SU-DHL-6 (cell line): ENCODE measurements around the gene JPT1.
"Not testable (repeated sequence)": the region's sequence is repeated elsewhere in the genome, so short reads cannot be mapped to it uniquely, and the experiment has no call there.

Source experiments
- H2AFZ ChIP-seq: fragments of 200-600 bp; sonication (generic); 2 replicates; pipeline ENCODE4 v1.6.1; 2014; ENCODE audit warnings: low read depth, mild to moderate bottlenecking, moderate library complexity, mixed read lengths, antibody characterized with exemption, low read length; ENCODE audit not compliant: severe bottlenecking
- H3F3A ChIP-seq: fragments of 200-600 bp; shearing (Covaris generic); 2 replicates; pipeline ENCODE4 v1.6.0; 2016; ENCODE audit warnings: antibody characterized with exemption, mild to moderate bottlenecking; ENCODE audit not compliant: insufficient read depth
- H3K27ac ChIP-seq: fragments of 200-600 bp; sonication (generic); 2 replicates; pipeline ENCODE4 v1.5.1; 2016; ENCODE audit warnings: low read depth, mild to moderate bottlenecking, low read length, moderate library complexity, mixed read lengths
- H3K27me3 ChIP-seq: fragments of 200-600 bp; sonication (generic), shearing (Covaris generic); 2 replicates; pipeline ENCODE4 v1.6.0; 2014; ENCODE audit warnings: mild to moderate bottlenecking, low read length
- H3K36me3 ChIP-seq: fragments of 200-600 bp; sonication (generic); 2 replicates; pipeline ENCODE4 v1.6.1; 2014; ENCODE audit warnings: mild to moderate bottlenecking, low read length, mixed read lengths
- H3K4me2 ChIP-seq: fragments of 300-600, 200-600 bp; shearing (Covaris generic), sonication (generic); 2 replicates; pipeline ENCODE4 v1.6.0; 2014; ENCODE audit warnings: low read length, low read depth, mild to moderate bottlenecking; ENCODE audit not compliant: poor library complexity, severe bottlenecking
- H3K4me3 ChIP-seq: fragments of 200-600 bp; sonication (generic); 2 replicates; pipeline ENCODE4 v1.5.1; 2014; ENCODE audit warnings: antibody characterized with exemption, low read length, mild to moderate bottlenecking, mixed read lengths; ENCODE audit not compliant: insufficient read depth, poor library complexity, severe bottlenecking
- H3K79me2 ChIP-seq: fragments of 200-600 bp; sonication (generic); 2 replicates; pipeline ENCODE4 v1.6.1; 2014; ENCODE audit warnings: mild to moderate bottlenecking, low read length, moderate library complexity; ENCODE audit not compliant: insufficient read depth
- H3K9ac ChIP-seq: fragments of 200-600 bp; sonication (generic); 2 replicates; pipeline ENCODE4 v1.7.0; 2014; ENCODE audit warnings: mild to moderate bottlenecking, low read length
- H3K9me2 ChIP-seq: fragments of 200-600 bp; sonication (generic); replicated peaks from 2 replicates; pipeline ENCODE4 v1.6.1; 2014; ENCODE audit warnings: low read length; ENCODE audit not compliant: insufficient read depth
- H3K9me3 ChIP-seq: fragments of 200-600 bp; sonication (generic); 2 replicates; pipeline ENCODE4 v1.6.1; 2014; ENCODE audit warnings: low read length, mixed read lengths; ENCODE audit not compliant: insufficient read depth
- H4K20me1 ChIP-seq: fragments of 200-600 bp; sonication (generic); 2 replicates; pipeline ENCODE4 v1.6.1; 2014; ENCODE audit warnings: low read depth, mild to moderate bottlenecking, antibody characterized with exemption, low read length, moderate library complexity, mixed read lengths
- CTCF ChIP-seq: fragments of 200-600 bp; sonication (generic); IDR thresholded peaks from one replicate; pipeline ENCODE4 v1.5.1; 2017; ENCODE audit warnings: antibody characterized with exemption, mild to moderate bottlenecking, low read length, moderate library complexity; ENCODE audit not compliant: insufficient read depth, poor library complexity, severe bottlenecking
- EZH2phosphoT487 ChIP-seq: fragments of 200-600 bp; sonication (generic), shearing (Covaris generic); conservative IDR thresholded peaks from 2 replicates; pipeline ENCODE4 v1.6.1; 2018; ENCODE audit warnings: mild to moderate bottlenecking, antibody characterized with exemption, low read length, moderate library complexity, mixed read lengths

JPT1 gene

DNA sequence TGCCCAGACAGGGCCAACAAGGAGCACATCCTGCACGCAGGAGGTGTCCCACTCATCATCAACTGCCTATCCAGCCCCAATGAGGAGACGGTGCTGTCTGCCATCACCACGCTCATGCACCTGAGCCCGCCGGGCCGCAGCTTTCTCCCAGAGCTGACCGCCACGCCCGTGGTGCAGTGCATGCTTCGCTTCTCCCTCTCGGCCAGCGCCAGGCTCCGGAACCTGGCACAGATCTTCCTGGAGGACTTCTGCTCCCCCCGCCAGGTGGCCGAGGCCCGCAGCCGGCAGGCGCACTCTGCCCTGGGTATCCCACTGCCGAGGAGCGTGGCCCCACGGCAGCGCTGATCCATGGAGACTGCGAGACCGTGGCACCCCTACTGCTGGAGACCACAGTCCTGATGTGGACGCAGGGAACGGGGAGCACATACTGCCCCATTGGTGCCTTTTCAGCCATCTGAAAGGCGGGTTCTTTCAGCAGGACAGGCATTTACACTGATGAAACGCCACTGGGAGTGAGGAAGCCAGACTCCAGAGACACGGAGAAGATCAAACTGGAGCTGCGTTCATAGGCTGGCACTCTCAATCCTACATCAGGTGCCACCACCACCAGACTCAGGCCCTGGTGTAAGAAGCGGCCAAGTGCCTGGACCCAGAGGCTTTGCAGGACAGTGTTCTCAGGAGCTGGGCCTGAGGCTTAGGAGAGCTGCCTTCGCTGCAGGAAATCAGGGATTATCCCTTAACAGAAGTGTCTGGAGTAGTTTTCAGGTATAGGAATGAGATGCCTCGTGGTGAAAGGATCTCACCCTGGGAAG lies 25.4 kb downstream of the JPT1 start:
- no peaks in the 10 kb centered on the region for H3K27me3 ChIP-seq
- no peak for TF ChIP-seq EZH2phosphoT487
- TF ChIP-seq CTCF: no peak
- no peak overlapping the region for H2AFZ ChIP-seq
- peaks cover 3% of the 10 kb centered on the region; the same call in 1 of the 2 replicates for H4K20me1 ChIP-seq
- no peaks in the 10 kb centered on the region for H3K36me3 ChIP-seq
- no peak overlapping the region for H3K9ac ChIP-seq
- no peaks in the 10 kb centered on the region for H3K9me3 ChIP-seq
- H3K79me2 ChIP-seq: peaks cover 17% of the 10 kb centered on the region
- no peaks in the 10 kb centered on the region for H3K9me2 ChIP-seq
- no peak overlapping the region for H3K27ac ChIP-seq
- H3F3A ChIP-seq: peaks cover 4% of the 10 kb centered on the region; the same call in 1 of the 2 replicates
- H3K4me3 ChIP-seq: no peak overlapping the region
- no peak overlapping the region for H3K4me2 ChIP-seq

DNA sequence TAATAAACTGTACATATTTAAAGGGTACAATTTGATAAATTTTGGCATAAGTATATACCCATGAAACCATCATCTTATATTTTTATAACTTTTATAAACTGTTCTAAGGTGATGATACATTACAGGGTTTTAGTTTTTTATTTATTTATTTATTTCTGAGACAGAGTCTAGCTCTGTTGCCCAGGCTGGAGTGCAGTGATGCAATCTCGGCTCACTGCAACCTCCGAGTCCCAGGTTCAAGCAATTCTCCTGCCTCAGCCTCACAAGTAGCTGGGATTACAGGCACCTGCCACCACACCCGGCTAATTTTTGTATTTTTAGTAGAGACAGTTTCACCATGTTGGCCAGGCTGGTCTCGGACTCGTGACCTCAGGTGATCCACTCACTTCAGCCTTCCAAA lies 26.4 kb downstream of the JPT1 start:
- H3K4me2 ChIP-seq, H3K36me3 ChIP-seq, H3K9me3 ChIP-seq, H3K27me3 ChIP-seq, H4K20me1 ChIP-seq, H3K9me2 ChIP-seq, H3K27ac ChIP-seq, H3K9ac ChIP-seq, H2AFZ ChIP-seq, H3F3A ChIP-seq, H3K4me3 ChIP-seq: not testable (repeated sequence)
- H3K79me2 ChIP-seq: peaks cover 17% of the 10 kb centered on the region

GRCh38 chr17:75126954-75127353 lies 27.4 kb downstream of the JPT1 start:
- no peak overlapping the region for H2AFZ ChIP-seq
- no peak overlapping the region for H3K4me2 ChIP-seq
- no peak for TF ChIP-seq CTCF
- TF ChIP-seq EZH2phosphoT487: no peak
- H3K9me3 ChIP-seq: no peaks in the 10 kb centered on the region
- H3K9me2 ChIP-seq: no peaks in the 10 kb centered on the region
- no peak overlapping the region for H3K9ac ChIP-seq
- H3K79me2 ChIP-seq: peaks cover 17% of the 10 kb centered on the region
- no peaks in the 10 kb centered on the region for H3K36me3 ChIP-seq
- peaks cover 3% of the 10 kb centered on the region; the same call in 1 of the 2 replicates for H4K20me1 ChIP-seq
- no peak overlapping the region for H3K4me3 ChIP-seq
- peaks cover 4% of the 10 kb centered on the region; the same call in 1 of the 2 replicates for H3F3A ChIP-seq
- H3K27me3 ChIP-seq: no peaks in the 10 kb centered on the region
- no peak overlapping the region for H3K27ac ChIP-seq

DNA sequence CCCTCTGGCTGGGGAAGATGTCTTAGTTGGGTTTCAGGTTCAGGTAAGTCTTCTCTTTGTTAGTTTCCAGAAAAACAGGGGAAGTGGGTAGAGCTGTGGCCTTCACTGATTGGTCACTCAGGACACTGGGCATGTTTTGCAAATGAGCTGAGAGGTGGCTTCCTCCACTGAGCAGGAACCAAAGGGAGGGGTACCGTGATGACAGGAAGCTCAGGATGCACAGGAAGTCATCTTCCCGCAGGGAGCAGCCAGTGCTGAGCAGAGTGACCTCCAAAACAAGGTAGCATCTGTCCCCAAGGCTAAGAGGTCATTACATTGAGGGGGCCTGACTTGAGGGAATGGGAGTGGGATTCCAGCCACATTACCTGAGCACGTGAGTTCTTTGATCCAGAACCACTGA lies 28.3 kb downstream of the JPT1 start:
- TF ChIP-seq CTCF (no peak), EZH2phosphoT487 (no peak)
- H3K9me3 ChIP-seq: no peaks in the 10 kb centered on the region
- H3F3A ChIP-seq: peaks cover 4% of the 10 kb centered on the region; the same call in 1 of the 2 replicates
- peaks cover 12% of the 10 kb centered on the region for H3K79me2 ChIP-seq
- no peak overlapping the region for H3K27ac ChIP-seq
- H3K9me2 ChIP-seq: no peaks in the 10 kb centered on the region
- H3K9ac ChIP-seq: no peak overlapping the region
- no peak overlapping the region for H2AFZ ChIP-seq
- no peaks in the 10 kb centered on the region for H3K27me3 ChIP-seq
- H4K20me1 ChIP-seq: peaks cover 3% of the 10 kb centered on the region; the same call in 1 of the 2 replicates
- H3K4me2 ChIP-seq: no peak overlapping the region
- no peak overlapping the region for H3K4me3 ChIP-seq
- no peaks in the 10 kb centered on the region for H3K36me3 ChIP-seq
